Thoracic aorta (tissue), 2 donors: ENCODE data around the gene NR3C2. TPM values are rescaled to one million over a fixed set of nuclear protein-coding genes. Genes with fewer than 3 reads are reported as not detected.

Experiments
- ATAC-seq: fragments of 150-250 bp; one replicate; pipeline ENCODE4 v1.8.0; 2017; ENCODE audit warnings: low read depth; ENCODE audit not compliant: insufficient number of reproducible peaks, low FRiP score
- DNase-seq: peaks from one replicate; pipeline ENCODE4 v3.0.0-alpha.2; 2020; ENCODE audit warnings: low spot score
- H3K27ac ChIP-seq, 2 donors: fragments of 200-600 bp; sonication (generic); 1 replicate in 1 of 2; 2 replicates in 1 of 2; pipeline ENCODE4 v1.5.1; 2016; ENCODE audit warnings: mild to moderate bottlenecking in 2 of 2, moderate library complexity in 2 of 2
- H3K27me3 ChIP-seq: fragments of 200-600 bp; sonication (generic); replicated peaks from 2 replicates; pipeline ENCODE4 v1.6.0; 2016; ENCODE audit warnings: mild to moderate bottlenecking; ENCODE audit not compliant: insufficient read depth
- H3K36me3 ChIP-seq: fragments of 200-600 bp; sonication (generic); one replicate; pipeline ENCODE4 v1.5.1; 2016
- H3K4me1 ChIP-seq, 2 donors: fragments of 200-600 bp; sonication (generic); 1 replicate in 1 of 2; 2 replicates in 1 of 2; pipeline versions ENCODE4 v1.5.1 to v1.6.0; 2016; ENCODE audit warnings: low read depth in 2 of 2, mild to moderate bottlenecking in 1 of 2; ENCODE audit not compliant: control insufficient read depth in 1 of 2
- H3K4me3 ChIP-seq: fragments of 200-600 bp; sonication (generic); 2 replicates; pipeline ENCODE4 v1.5.1; 2016; ENCODE audit warnings: mild to moderate bottlenecking
- H3K9me3 ChIP-seq: fragments of 200-600 bp; sonication (generic); 2 replicates; pipeline ENCODE4 v1.5.1; 2016
- CTCF ChIP-seq: fragments of 200-600 bp; sonication (generic); IDR thresholded peaks from one replicate; pipeline ENCODE4 v1.5.1; 2019; ENCODE audit warnings: antibody characterized with exemption
- total RNA-seq, 2 donors: library from RNA; depleted of rRNA; stranded (reverse); fragments of >200 nt; gene quantifications; one replicate each; pipeline versions ENCODE4 v1.1.0 to v1.2.3, GENCODE V29; 2016

The NR3C2 gene
- total RNA-seq, 2 donors from 2014 or later = 11.2 to 18.1 TPM

GRCh38 chr4:148064451-148064850 is 377.8 kb downstream of the NR3C2 start:
- H3K4me3 ChIP-seq = no peak overlapping the region
- DNase-seq (no peak), ATAC-seq (no peak)
- H3K4me1 ChIP-seq = peaks cover 0 to 5% of the 10 kb centered on the region in 2 donors
- no peak overlapping the region for H3K27ac ChIP-seq
- no peak for TF ChIP-seq CTCF
- H3K27me3 ChIP-seq = no peaks in the 10 kb centered on the region
- H3K9me3 ChIP-seq = no peaks in the 10 kb centered on the region
- H3K36me3 ChIP-seq = peaks cover 35% of the 10 kb centered on the region

DNA sequence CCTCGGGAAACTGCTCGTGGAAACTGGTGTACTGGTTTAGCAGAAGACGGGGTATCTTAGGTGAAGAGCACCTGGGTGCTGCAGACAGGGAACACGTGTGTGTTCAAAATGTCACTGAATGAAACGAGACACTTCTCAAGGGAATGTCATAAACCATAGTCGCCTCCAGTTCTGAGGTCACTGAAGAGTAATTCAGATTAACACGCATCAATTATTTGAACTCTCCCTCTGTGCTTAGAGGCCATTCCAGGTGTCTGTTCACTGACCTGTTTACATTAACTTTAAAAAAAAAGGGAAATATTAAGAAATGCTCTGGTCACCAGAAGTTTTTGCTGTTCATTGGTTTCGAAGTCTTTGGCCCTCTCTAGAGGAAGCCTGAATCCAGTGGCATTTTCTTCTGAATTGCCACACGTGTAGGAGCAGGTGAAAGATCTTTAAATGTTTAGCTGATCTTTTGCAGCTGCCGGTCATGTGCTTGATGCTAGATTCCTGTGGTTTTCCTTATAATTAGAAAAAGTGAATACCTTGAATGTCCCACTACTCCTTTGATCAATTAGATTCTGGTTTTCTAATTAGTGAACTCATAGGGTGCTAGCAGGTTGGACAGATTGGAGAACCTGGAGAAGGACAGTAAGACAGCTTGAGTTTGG is 379.8 kb downstream of the NR3C2 start:
- H3K4me1 ChIP-seq = peaks cover 6 to 25% of the 10 kb centered on the region in 2 donors
- H3K36me3 ChIP-seq = peaks cover 33% of the 10 kb centered on the region
- DNase-seq (no peak), ATAC-seq (no peak)
- H3K4me3 ChIP-seq = no peak overlapping the region
- H3K27me3 ChIP-seq = no peaks in the 10 kb centered on the region
- TF ChIP-seq CTCF = no peak
- no peaks in the 10 kb centered on the region for H3K9me3 ChIP-seq
- H3K27ac ChIP-seq = no peak overlapping the region

- Histone ChIP-seq H3K4me3 (no peak overlapping the region), H3K27me3 (no peaks in the 10 kb centered on the region), H3K9me3 (no peaks in the 10 kb centered on the region), H3K4me1 (peaks cover 6 to 29% of the 10 kb centered on the region in 2 donors), H3K27ac (no peak overlapping the region), H3K36me3 (peaks cover 27% of the 10 kb centered on the region)
- TF ChIP-seq CTCF = no peak
- ATAC-seq (no peak), DNase-seq (no peak)
These were observed 380.4 kb downstream of the NR3C2 start for GRCh38 chr4:148061795-148062194.

DNA sequence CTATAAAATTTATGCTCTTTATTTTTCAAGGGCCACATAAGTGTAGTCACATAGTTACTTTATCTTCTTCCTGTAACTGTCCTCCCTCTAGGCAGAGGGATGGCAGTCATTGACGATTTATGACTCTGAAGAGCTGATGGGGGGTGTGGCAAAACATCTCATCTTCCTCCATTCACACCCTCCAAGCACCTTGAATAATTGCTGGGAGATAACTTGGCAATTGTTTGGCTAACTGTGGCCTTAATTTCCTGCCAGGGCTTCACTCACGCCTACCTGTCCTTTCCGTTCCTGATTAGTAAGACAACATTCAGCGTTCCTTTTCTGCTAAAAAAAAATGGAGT is 381.1 kb downstream of the NR3C2 start:
- peaks cover 6 to 33% of the 10 kb centered on the region in 2 donors for H3K4me1 ChIP-seq
- no peaks in the 10 kb centered on the region for H3K9me3 ChIP-seq
- H3K27ac ChIP-seq = no peak overlapping the region
- H3K36me3 ChIP-seq = peaks cover 20% of the 10 kb centered on the region
- no peak for TF ChIP-seq CTCF
- H3K27me3 ChIP-seq = no peaks in the 10 kb centered on the region
- no peak for DNase-seq
- ATAC-seq = no peak
- no peak overlapping the region for H3K4me3 ChIP-seq

DNA sequence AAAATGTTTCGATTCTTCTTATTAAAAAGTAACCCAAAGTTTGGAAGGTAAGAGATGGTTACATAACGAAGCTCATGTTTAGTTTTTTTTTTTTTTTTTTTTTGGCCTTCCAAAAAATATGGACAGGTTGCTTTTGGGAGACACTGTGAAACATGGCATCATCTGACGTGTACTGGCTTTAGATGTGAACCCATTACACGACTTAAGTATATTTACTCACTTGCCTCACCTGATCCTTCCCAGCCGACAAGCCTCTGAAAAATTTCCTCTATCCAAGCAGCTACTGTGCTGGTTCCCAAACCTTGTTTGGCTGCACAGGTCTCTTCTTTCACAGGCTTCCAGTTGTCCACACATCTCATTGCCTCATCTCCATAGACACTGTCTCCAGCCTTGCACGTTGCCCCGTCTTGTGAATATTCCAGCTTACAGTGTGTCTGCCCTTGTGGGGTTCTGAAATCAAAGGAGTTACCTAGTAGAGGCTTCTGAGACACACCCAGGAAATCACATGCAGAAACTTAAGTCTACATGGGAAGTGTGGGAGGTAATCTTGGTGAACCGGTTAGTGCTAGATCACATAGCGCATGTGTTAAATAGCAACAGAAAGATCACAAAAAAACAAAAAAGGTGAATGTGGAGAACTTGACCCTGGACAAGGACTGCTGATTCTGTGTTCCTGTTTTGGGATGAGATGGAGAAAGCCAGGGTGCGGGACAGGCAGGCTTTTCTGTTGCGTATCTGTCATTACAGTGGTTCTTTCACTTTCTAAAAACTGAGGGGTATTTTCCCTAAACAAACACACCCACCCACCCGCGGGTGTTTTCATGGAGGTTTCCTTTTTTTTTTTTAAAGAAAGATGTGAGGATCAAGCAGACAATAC is 381.7 kb downstream of the NR3C2 start:
- Histone ChIP-seq H3K4me1 (peaks cover 6 to 33% of the 10 kb centered on the region in 2 donors), H3K9me3 (no peaks in the 10 kb centered on the region), H3K27me3 (no peaks in the 10 kb centered on the region), H3K27ac (no peak overlapping the region), H3K36me3 (peaks cover 17% of the 10 kb centered on the region), H3K4me3 (no peak overlapping the region)
- no peak for TF ChIP-seq CTCF
- DNase-seq (no peak), ATAC-seq (no peak)
